ENCODE data around the gene PKIG.

PKIG gene

DNA sequence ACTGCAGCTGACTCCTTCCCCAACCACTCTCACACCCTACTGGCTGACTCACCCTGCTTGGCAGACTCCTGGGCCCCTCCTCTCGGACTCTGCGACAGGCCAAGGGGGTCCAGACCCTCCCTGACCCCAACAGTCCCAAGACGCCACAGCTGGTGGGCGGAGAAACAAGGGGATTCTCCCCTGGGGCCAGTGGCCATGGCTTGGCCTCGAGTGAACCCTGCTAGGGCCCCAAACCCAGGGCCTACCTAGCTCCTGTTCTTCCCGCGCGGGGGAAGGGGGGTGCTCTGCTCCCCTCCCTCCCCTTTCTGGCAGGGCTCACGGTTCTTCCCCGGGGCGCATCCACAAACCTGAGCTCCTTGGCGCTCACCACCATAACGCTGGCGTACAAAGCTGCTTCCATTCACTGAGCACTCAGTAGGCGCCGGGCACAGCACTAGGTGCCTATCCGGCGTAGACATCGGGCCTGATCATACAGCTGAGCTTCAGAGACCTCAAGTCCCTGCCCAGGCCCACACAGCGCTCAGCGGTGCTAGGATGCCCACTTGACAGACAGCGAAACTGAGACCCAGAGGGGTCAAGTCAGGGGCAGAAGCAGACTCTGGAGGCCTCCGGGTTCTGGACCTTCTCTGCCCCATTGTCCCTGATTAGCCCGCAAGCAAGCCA lies 68.5 kb downstream of the PKIG start:
- TF ChIP-seq TAF1 (IDR thresholded peaks at IDR 0.05; ENCODE audit: borderline replicate concordance, insufficient read depth, low read length) (no peak), FOXP2 (optimal IDR thresholded peaks at IDR 0.05; ENCODE audit: borderline replicate concordance, extremely low read depth, extremely low read length, insufficient read depth) (no peak), SIN3A (IDR thresholded peaks at IDR 0.05; ENCODE audit: borderline replicate concordance, insufficient read depth, low read length) (no peak), POLR2AphosphoS5 (IDR thresholded peaks at IDR 0.05; ENCODE audit: low read depth, low read length) (no peak)
- TF ChIP-seq, protein P1, sequence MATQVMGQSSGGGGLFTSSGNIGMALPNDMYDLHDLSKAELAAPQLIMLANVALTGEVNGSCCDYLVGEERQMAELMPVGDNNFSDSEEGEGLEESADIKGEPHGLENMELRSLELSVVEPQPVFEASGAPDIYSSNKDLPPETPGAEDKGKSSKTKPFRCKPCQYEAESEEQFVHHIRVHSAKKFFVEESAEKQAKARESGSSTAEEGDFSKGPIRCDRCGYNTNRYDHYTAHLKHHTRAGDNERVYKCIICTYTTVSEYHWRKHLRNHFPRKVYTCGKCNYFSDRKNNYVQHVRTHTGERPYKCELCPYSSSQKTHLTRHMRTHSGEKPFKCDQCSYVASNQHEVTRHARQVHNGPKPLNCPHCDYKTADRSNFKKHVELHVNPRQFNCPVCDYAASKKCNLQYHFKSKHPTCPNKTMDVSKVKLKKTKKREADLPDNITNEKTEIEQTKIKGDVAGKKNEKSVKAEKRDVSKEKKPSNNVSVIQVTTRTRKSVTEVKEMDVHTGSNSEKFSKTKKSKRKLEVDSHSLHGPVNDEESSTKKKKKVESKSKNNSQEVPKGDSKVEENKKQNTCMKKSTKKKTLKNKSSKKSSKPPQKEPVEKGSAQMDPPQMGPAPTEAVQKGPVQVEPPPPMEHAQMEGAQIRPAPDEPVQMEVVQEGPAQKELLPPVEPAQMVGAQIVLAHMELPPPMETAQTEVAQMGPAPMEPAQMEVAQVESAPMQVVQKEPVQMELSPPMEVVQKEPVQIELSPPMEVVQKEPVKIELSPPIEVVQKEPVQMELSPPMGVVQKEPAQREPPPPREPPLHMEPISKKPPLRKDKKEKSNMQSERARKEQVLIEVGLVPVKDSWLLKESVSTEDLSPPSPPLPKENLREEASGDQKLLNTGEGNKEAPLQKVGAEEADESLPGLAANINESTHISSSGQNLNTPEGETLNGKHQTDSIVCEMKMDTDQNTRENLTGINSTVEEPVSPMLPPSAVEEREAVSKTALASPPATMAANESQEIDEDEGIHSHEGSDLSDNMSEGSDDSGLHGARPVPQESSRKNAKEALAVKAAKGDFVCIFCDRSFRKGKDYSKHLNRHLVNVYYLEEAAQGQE (IDR thresholded peaks at IDR 0.05; ENCODE audit: insufficient read depth in 1 of 2, low read depth in 2 of 2, low read length in 2 of 2) = no peak

GRCh38 chr20:44651434-44651683 lies 69.0 kb downstream of the PKIG start:
- TF ChIP-seq TAF1 (IDR thresholded peaks at IDR 0.05; ENCODE audit: borderline replicate concordance, insufficient read depth, low read length) = no peak
- TF ChIP-seq FOXP2 (optimal IDR thresholded peaks at IDR 0.05; ENCODE audit: borderline replicate concordance, extremely low read depth, extremely low read length, insufficient read depth) = no peak
- TF ChIP-seq, protein P1 (IDR thresholded peaks at IDR 0.05; ENCODE audit: insufficient read depth in 1 of 2, low read depth in 2 of 2, low read length in 2 of 2) = no peak
- no peak for TF ChIP-seq SIN3A (IDR thresholded peaks at IDR 0.05; ENCODE audit: borderline replicate concordance, insufficient read depth, low read length)
- TF ChIP-seq POLR2AphosphoS5 (IDR thresholded peaks at IDR 0.05; ENCODE audit: low read depth, low read length) = peak; percentile 52; the same call in 1 of the 2 replicates

- no peak; the same call in 1 of the 2 replicates for TF ChIP-seq POLR2AphosphoS5 (IDR thresholded peaks at IDR 0.05; ENCODE audit: low read depth, low read length)
- peak; percentile 29 for TF ChIP-seq FOXP2 (optimal IDR thresholded peaks at IDR 0.05; ENCODE audit: borderline replicate concordance, extremely low read depth, extremely low read length, insufficient read depth)
Measured at GRCh38 chr20:44651684-44652423, 69.5 kb downstream of the PKIG start, which contains the start of gene ADA. Gene ADA (minus strand): TSS chr20:44651699. CDS start chr20:44651607, 92 bp downstream.

- TF ChIP-seq FOXP2 (optimal IDR thresholded peaks at IDR 0.05; ENCODE audit: borderline replicate concordance, extremely low read depth, extremely low read length, insufficient read depth) = no peak
- TF ChIP-seq, protein P1 (IDR thresholded peaks at IDR 0.05; ENCODE audit: insufficient read depth in 1 of 2, low read depth in 2 of 2, low read length in 2 of 2) = no peak
- no peak for TF ChIP-seq TAF1 (IDR thresholded peaks at IDR 0.05; ENCODE audit: borderline replicate concordance, insufficient read depth, low read length)
- TF ChIP-seq SIN3A (IDR thresholded peaks at IDR 0.05; ENCODE audit: borderline replicate concordance, insufficient read depth, low read length) = no peak
- no peak for TF ChIP-seq POLR2AphosphoS5 (IDR thresholded peaks at IDR 0.05; ENCODE audit: low read depth, low read length)
Measured at GRCh38 chr20:44653546-44653945, 71.2 kb downstream of the PKIG start.

- TF ChIP-seq POLR2AphosphoS5 (IDR thresholded peaks at IDR 0.05; ENCODE audit: low read depth, low read length) = no peak
- TF ChIP-seq FOXP2 (optimal IDR thresholded peaks at IDR 0.05; ENCODE audit: borderline replicate concordance, extremely low read depth, extremely low read length, insufficient read depth) = no peak
- no peak for TF ChIP-seq SIN3A (IDR thresholded peaks at IDR 0.05; ENCODE audit: borderline replicate concordance, insufficient read depth, low read length)
- TF ChIP-seq, protein P1 (IDR thresholded peaks at IDR 0.05; ENCODE audit: insufficient read depth in 1 of 2, low read depth in 2 of 2, low read length in 2 of 2) = no peak
- TF ChIP-seq TAF1 (IDR thresholded peaks at IDR 0.05; ENCODE audit: borderline replicate concordance, insufficient read depth, low read length) = no peak
Measured at GRCh38 chr20:44656448-44656847, 74.1 kb downstream of the PKIG start.
